IMR-90 (cell line): ENCODE measurements around the gene HADHA. TPM values are rescaled to one million over a fixed set of nuclear protein-coding genes. Genes with fewer than 3 reads are reported as not detected.

Experiments
- ATAC-seq: fragments of 200-7000 bp; cut with Tn5 transposase; 2 replicates; pipeline ENCODE4 v1.9.1; 2020; ENCODE audit warnings: low read depth, mild to moderate bottlenecking, moderate library complexity
- BruUV-seq: library from RNA; stranded (reverse); fragments of 400-500 nt; replicated peaks from 2 replicates; lab custom pipeline; 2021; lab: Mats Ljungman, UMichigan
- CTCF ChIA-PET: fragments of 300-600 bp; formaldehyde crosslinking; extraction: SDS; loops from one replicate; lab custom pipeline; 2021; ENCODE audit warnings: antibody characterized with exemption; lab: Yijun Ruan, JAX
- POLR2A ChIA-PET: fragments of 300-600 bp; sonication (Branson Sonifier 250); formaldehyde crosslinking; loops from one replicate; lab custom pipeline; 2022; ENCODE audit warnings: antibody characterized with exemption; ENCODE audit not compliant: unreplicated experiment; lab: Charles Lee
- DNase-seq: peaks from one replicate; pipeline ENCODE4 v3.0.0; 2013
- H2AFZ ChIP-seq: replicated peaks from 2 replicates; pipeline ENCODE3; 2013; ENCODE audit warnings: low read length, mild to moderate bottlenecking; ENCODE audit not compliant: poor library complexity
- H2AK5ac ChIP-seq: 2 replicates; pipeline ENCODE4 v1.6.1; 2013; ENCODE audit warnings: low read depth, low read length, inconsistent platforms
- H2AK9ac ChIP-seq: replicated peaks from 2 replicates; pipeline ENCODE3; 2013; ENCODE audit warnings: mild to moderate bottlenecking, low read depth, low read length, moderate library complexity; ENCODE audit not compliant: poor library complexity
- H2BK120ac ChIP-seq: 2 replicates; pipeline ENCODE4 v1.6.1; 2013; ENCODE audit warnings: low read depth, low read length, inconsistent platforms
- H2BK15ac ChIP-seq: 3 replicates; pipeline ENCODE4 v1.6.1; 2013; ENCODE audit warnings: low read depth, low read length, inconsistent platforms
- H2BK20ac ChIP-seq: 2 replicates; pipeline ENCODE4 v1.6.1; 2013; ENCODE audit warnings: low read depth, mild to moderate bottlenecking, inconsistent platforms, low read length, moderate library complexity
- H2BK5ac ChIP-seq: 2 replicates; pipeline ENCODE4 v1.6.1; 2013; ENCODE audit warnings: mild to moderate bottlenecking, low read depth, low read length, inconsistent platforms; ENCODE audit not compliant: poor library complexity, severe bottlenecking
- H3K14ac ChIP-seq: replicated peaks from 2 replicates; pipeline ENCODE4 v1.6.1; 2013; ENCODE audit warnings: low read depth, low read length, inconsistent platforms
- H3K18ac ChIP-seq: 2 replicates; pipeline ENCODE4 v1.6.1; 2013; ENCODE audit warnings: low read depth, low read length, control low read depth
- H3K23ac ChIP-seq: 2 replicates; pipeline ENCODE4 v1.6.1; 2013; ENCODE audit warnings: low read depth, low read length, inconsistent platforms
- H3K27ac ChIP-seq: 2 replicates; pipeline ENCODE4 v1.5.1; 2013; ENCODE audit warnings: mild to moderate bottlenecking, control low read depth, low read length; ENCODE audit not compliant: insufficient read depth
- H3K27me3 ChIP-seq: 2 replicates; pipeline ENCODE4 v1.6.1; 2013; ENCODE audit warnings: low read length; ENCODE audit not compliant: control insufficient read depth, insufficient read depth
- H3K36me3 ChIP-seq: 2 replicates; pipeline ENCODE4 v1.6.1; 2013; ENCODE audit warnings: low read length, mixed read lengths; ENCODE audit not compliant: control insufficient read depth, insufficient read depth
- H3K4ac ChIP-seq: 2 replicates; pipeline ENCODE4 v1.6.1; 2013; ENCODE audit warnings: low read depth, low read length, inconsistent platforms
- H3K4me1 ChIP-seq: 2 replicates; pipeline ENCODE4 v1.6.1; 2013; ENCODE audit warnings: low read length, mixed read lengths; ENCODE audit not compliant: control insufficient read depth, insufficient read depth
- H3K4me2 ChIP-seq: 2 replicates; pipeline ENCODE4 v1.6.1; 2013; ENCODE audit warnings: low read depth, mild to moderate bottlenecking, control low read depth, low read length, moderate library complexity
- H3K4me3 ChIP-seq: 2 replicates; pipeline ENCODE4 v1.5.1; 2013; ENCODE audit warnings: low read depth, mild to moderate bottlenecking, control low read depth, low read length, moderate library complexity; ENCODE audit not compliant: insufficient read depth
- H3K56ac ChIP-seq: 2 replicates; pipeline ENCODE4 v1.6.1; 2013; ENCODE audit warnings: low read length, inconsistent platforms; ENCODE audit not compliant: insufficient read depth; ENCODE audit errors: extremely low read depth
- H3K79me1 ChIP-seq, 2 experiments: 2 replicates each; pipeline ENCODE4 v1.6.1; 2013; ENCODE audit warnings: low read length in 2 of 2, inconsistent platforms in 1 of 2, low read depth in 1 of 2
- H3K9ac ChIP-seq: 2 replicates; pipeline ENCODE4 v1.6.1; 2013; ENCODE audit warnings: low read depth, low read length, control low read depth
- H3K9me1 ChIP-seq: 2 replicates; pipeline ENCODE4 v1.6.1; 2013; ENCODE audit warnings: low read length, inconsistent platforms; ENCODE audit not compliant: insufficient read depth
- H3K9me3 ChIP-seq: 2 replicates; pipeline ENCODE4 v1.6.1; 2013; ENCODE audit warnings: low read length; ENCODE audit not compliant: control insufficient read depth, insufficient read depth
- H4K20me1 ChIP-seq: 2 replicates; pipeline ENCODE4 v1.6.1; 2013; ENCODE audit warnings: low read length, inconsistent platforms; ENCODE audit not compliant: insufficient read depth
- H4K5ac ChIP-seq: 2 replicates; pipeline ENCODE4 v1.6.1; 2013; ENCODE audit warnings: mild to moderate bottlenecking, low read depth, low read length, control low read depth
- H4K8ac ChIP-seq, 2 experiments: 2 replicates each; pipeline ENCODE4 v1.6.1; 2013; ENCODE audit warnings: low read depth in 2 of 2, low read length in 2 of 2, control low read depth in 1 of 2, inconsistent platforms in 1 of 2
- H4K91ac ChIP-seq: 2 replicates; pipeline ENCODE4 v1.6.1; 2013; ENCODE audit warnings: low read depth, low read length, inconsistent platforms; ENCODE audit not compliant: insufficient read depth
- BHLHE40 ChIP-seq: fragments of 150-350 bp; IDR thresholded peaks from 2 replicates; pipeline ENCODE4 v1.6.1; 2016; ENCODE audit warnings: mild to moderate bottlenecking, low read depth, low read length
- CEBPB ChIP-seq: IDR thresholded peaks from 2 replicates; pipeline ENCODE4 v1.6.1; 2012; ENCODE audit warnings: low read depth, low read length, improper control_type of control experiment
- CHD1 ChIP-seq: IDR thresholded peaks from 2 replicates; pipeline ENCODE4 v1.6.1; 2012; ENCODE audit warnings: low read depth, low read length, improper control_type of control experiment
- FOS ChIP-seq: fragments of 150-350 bp; IDR thresholded peaks from 2 replicates; pipeline ENCODE4 v1.6.1; 2016; ENCODE audit warnings: low read depth, low read length
- MAFK ChIP-seq: IDR thresholded peaks from 2 replicates; pipeline ENCODE4 v1.6.1; 2012; ENCODE audit warnings: low read depth, low read length, improper control_type of control experiment
- MAZ ChIP-seq: IDR thresholded peaks from 2 replicates; pipeline ENCODE4 v1.6.1; 2012; ENCODE audit warnings: low read depth, mild to moderate bottlenecking, low read length, improper control_type of control experiment, moderate library complexity, borderline replicate concordance
- MXI1 ChIP-seq: IDR thresholded peaks from 2 replicates; pipeline ENCODE4 v1.6.1; 2012; ENCODE audit warnings: low read depth, mild to moderate bottlenecking, low read length, moderate library complexity, borderline replicate concordance
- NFE2L2 ChIP-seq: fragments of 150-350 bp; IDR thresholded peaks from 2 replicates; pipeline ENCODE4 v1.6.1; 2016; ENCODE audit warnings: low read depth, mild to moderate bottlenecking, low read length
- POLR2A ChIP-seq: IDR thresholded peaks from 2 replicates; pipeline ENCODE4 v1.6.1; 2012; ENCODE audit warnings: mild to moderate bottlenecking, low read depth, low read length
- RAD21 ChIP-seq: IDR thresholded peaks from 2 replicates; pipeline ENCODE4 v1.6.1; 2012; ENCODE audit warnings: low read length, improper control_type of control experiment
- RCOR1 ChIP-seq: IDR thresholded peaks from 2 replicates; pipeline ENCODE4 v1.6.1; 2012; ENCODE audit warnings: mild to moderate bottlenecking, low read length, improper control_type of control experiment; ENCODE audit not compliant: insufficient replicate concordance
- SMC3 ChIP-seq: fragments of 150-350 bp; IDR thresholded peaks from 2 replicates; pipeline ENCODE4 v1.6.1; 2016; ENCODE audit warnings: low read depth, mild to moderate bottlenecking, antibody characterized with exemption, low read length, moderate library complexity
- USF2 ChIP-seq: fragments of 150-350 bp; IDR thresholded peaks from 2 replicates; pipeline ENCODE4 v1.6.1; 2017; ENCODE audit warnings: mild to moderate bottlenecking, antibody characterized with exemption, low read length, low read depth
- WGBS, 2 experiments: methylation state at CpG; one replicate each; pipeline versions ENCODE4 v1.1.5 to v1.1.7; 2013; ENCODE audit warnings: missing lambda C conversion rate in 2 of 2; ENCODE audit not compliant: insufficient read length in 1 of 2; ENCODE audit errors: extremely low coverage in 2 of 2; 5-methylcytosine and 5-hydroxymethylcytosine counted together
- dilution Hi-C: fragments of 300-500 bp; cut with HindIII; formaldehyde crosslinking; loops from one replicate; pipeline ENCODE4 v1.14.3; 2018; ENCODE audit warnings: low sequenced_read_pairs; ENCODE audit not compliant: unreplicated experiment
- in situ Hi-C: fragments of 300-500 bp; cut with MboI; formaldehyde crosslinking; loops from 3 replicates; pipeline ENCODE4 v1.14.3; 2019; ENCODE audit warnings: low sequenced_read_pairs, inconsistent platforms, mixed read lengths
- intact Hi-C: fragments of 100-400 bp; cut with micrococcal nuclease; formaldehyde crosslinking; loops from 2 replicates; pipeline ENCODE4 v1.10.0; 2022
- polyA plus RNA-seq, 3 experiments: library from polyadenylated mRNA; depleted of rRNA; stranded (reverse); fragments of >200 nt; gene quantifications; 2 replicates each; pipeline ENCODE4 v1.2.3, GENCODE V29; 2012; ENCODE audit warnings: low replicate concordance in 1 of 3
- total RNA-seq: library from RNA; depleted of rRNA; stranded (reverse); fragments of >200 nt; gene quantifications from 2 replicates; pipeline ENCODE4 v1.2.3, GENCODE V29; 2012
- TF ChIP-seq, protein P1 (sequence below): fragments of 150-350 bp; IDR thresholded peaks from 2 replicates; pipeline ENCODE4 v1.6.1; 2016; ENCODE audit warnings: low read depth, mild to moderate bottlenecking, low read length, moderate library complexity, borderline replicate concordance
- TF ChIP-seq, protein P2 (sequence below): conservative IDR thresholded peaks from 2 replicates; pipeline ENCODE4 v1.5.1; 2012; ENCODE audit warnings: mild to moderate bottlenecking, low read depth, low read length, improper control_type of control experiment

HADHA gene
- total and polyA plus RNA-seq, 2 of the 4 experiments (the other 2 are of a cell fraction): 52.7 to 111 TPM

GRCh38 chr2:26230806-26231205 is 13.6 kb downstream of the HADHA start:
- WGBS, 2 experiments: no CpG with 5 or more reads among the region's 2 CpGs
- TF ChIP-seq POLR2A (no peak), FOS (no peak), MAZ (no peak), MAFK (no peak), RCOR1 (no peak), MXI1 (no peak), SMC3 (no peak), RAD21 (no peak), USF2 (no peak), CHD1 (no peak), NFE2L2 (no peak), BHLHE40 (no peak), CEBPB (no peak)
- TF ChIP-seq, protein P1, sequence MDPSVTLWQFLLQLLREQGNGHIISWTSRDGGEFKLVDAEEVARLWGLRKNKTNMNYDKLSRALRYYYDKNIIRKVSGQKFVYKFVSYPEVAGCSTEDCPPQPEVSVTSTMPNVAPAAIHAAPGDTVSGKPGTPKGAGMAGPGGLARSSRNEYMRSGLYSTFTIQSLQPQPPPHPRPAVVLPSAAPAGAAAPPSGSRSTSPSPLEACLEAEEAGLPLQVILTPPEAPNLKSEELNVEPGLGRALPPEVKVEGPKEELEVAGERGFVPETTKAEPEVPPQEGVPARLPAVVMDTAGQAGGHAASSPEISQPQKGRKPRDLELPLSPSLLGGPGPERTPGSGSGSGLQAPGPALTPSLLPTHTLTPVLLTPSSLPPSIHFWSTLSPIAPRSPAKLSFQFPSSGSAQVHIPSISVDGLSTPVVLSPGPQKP: no peak
- TF ChIP-seq, protein P2, sequence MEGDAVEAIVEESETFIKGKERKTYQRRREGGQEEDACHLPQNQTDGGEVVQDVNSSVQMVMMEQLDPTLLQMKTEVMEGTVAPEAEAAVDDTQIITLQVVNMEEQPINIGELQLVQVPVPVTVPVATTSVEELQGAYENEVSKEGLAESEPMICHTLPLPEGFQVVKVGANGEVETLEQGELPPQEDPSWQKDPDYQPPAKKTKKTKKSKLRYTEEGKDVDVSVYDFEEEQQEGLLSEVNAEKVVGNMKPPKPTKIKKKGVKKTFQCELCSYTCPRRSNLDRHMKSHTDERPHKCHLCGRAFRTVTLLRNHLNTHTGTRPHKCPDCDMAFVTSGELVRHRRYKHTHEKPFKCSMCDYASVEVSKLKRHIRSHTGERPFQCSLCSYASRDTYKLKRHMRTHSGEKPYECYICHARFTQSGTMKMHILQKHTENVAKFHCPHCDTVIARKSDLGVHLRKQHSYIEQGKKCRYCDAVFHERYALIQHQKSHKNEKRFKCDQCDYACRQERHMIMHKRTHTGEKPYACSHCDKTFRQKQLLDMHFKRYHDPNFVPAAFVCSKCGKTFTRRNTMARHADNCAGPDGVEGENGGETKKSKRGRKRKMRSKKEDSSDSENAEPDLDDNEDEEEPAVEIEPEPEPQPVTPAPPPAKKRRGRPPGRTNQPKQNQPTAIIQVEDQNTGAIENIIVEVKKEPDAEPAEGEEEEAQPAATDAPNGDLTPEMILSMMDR: no peak

More at GRCh38 chr2:26230806-26231205, 13.6 kb downstream of the HADHA start:
- no peaks in the 10 kb centered on the region for H3K9me1 ChIP-seq
- H3K4me2 ChIP-seq: no peak overlapping the region
- no peak overlapping the region for H3K23ac ChIP-seq
- no peaks in the 10 kb centered on the region for H3K27me3 ChIP-seq
- no peak overlapping the region for H3K18ac ChIP-seq
- in situ Hi-C loops: no loop called here
- dilution Hi-C loops: no loop called here
- H4K8ac ChIP-seq: no peak overlapping the region
- intact Hi-C loops: no loop called here
- no peak overlapping the region for H2AFZ ChIP-seq
- H2BK15ac ChIP-seq: no peak overlapping the region
- no peak overlapping the region for H3K14ac ChIP-seq
- H2AK5ac ChIP-seq: no peak overlapping the region
- H3K9me3 ChIP-seq: no peaks in the 10 kb centered on the region
- H3K9ac ChIP-seq: no peak overlapping the region
- no peak overlapping the region for H2BK120ac ChIP-seq
- no peak overlapping the region for H4K91ac ChIP-seq
- ATAC-seq: no peak
- H2BK20ac ChIP-seq: no peak overlapping the region
- H2BK5ac ChIP-seq: no peak overlapping the region
- H3K4me1 ChIP-seq: no peaks in the 10 kb centered on the region
- H2AK9ac ChIP-seq: no peak overlapping the region
- ChIA-PET CTCF (interaction anchor here (0.5 kb wide), 1 partner anchor 118 kb away, joined by 3 read pairs; no protein-coding TSS in a partner anchor), POLR2A (no interaction called here)
- no peak overlapping the region for H3K4ac ChIP-seq
- peaks cover 0 to 3% of the 10 kb centered on the region in 2 experiments; a peak in 2 of 4 replicates for H3K79me1 ChIP-seq
- H3K27ac ChIP-seq: no peak overlapping the region
- BruUV-seq: no TSS peak
- no peak for DNase-seq
- no peak overlapping the region for H3K56ac ChIP-seq
- H3K36me3 ChIP-seq: peaks cover 45% of the 10 kb centered on the region
- no peaks in the 10 kb centered on the region for H4K20me1 ChIP-seq
- H3K4me3 ChIP-seq: no peak overlapping the region
- no peak overlapping the region for H4K5ac ChIP-seq
